Tibial nerve (tissue), 4 donors: Measurements from ENCODE around the gene TMEM178B. TPM values are rescaled to one million over a fixed set of nuclear protein-coding genes. Genes with fewer than 3 reads are reported as not detected.

Experiments used
- DNase-seq, 2 donors: peaks; one replicate each; pipeline ENCODE4 v3.0.0-alpha.2; 2019; ENCODE audit warnings: low spot score in 2 of 2
- H3K27ac ChIP-seq, 4 donors: fragments of 200-600 bp; sonication (generic) in 3 of 4; one replicate each; pipeline ENCODE4 v1.5.1; 2017 to 2019; ENCODE audit warnings: mild to moderate bottlenecking in 1 of 4
- H3K27me3 ChIP-seq, 2 donors: fragments of 200-600 bp; sonication (generic) in 1 of 2; one replicate each; pipeline versions ENCODE4 v1.5.1 to v1.6.0; 2017 to 2019
- H3K36me3 ChIP-seq, 3 donors: fragments of 200-600 bp; sonication (generic); one replicate each; pipeline ENCODE4 v1.5.1; 2018 to 2019
- H3K4me1 ChIP-seq, 4 donors: fragments of 200-600 bp; sonication (generic) in 3 of 4; one replicate each; pipeline ENCODE4 v1.5.1; 2017 to 2019
- H3K4me3 ChIP-seq, 4 donors: fragments of 200-600 bp; sonication (generic) in 3 of 4; one replicate each; pipeline ENCODE4 v1.5.1; 2017 to 2019; ENCODE audit warnings: mild to moderate bottlenecking in 1 of 4, moderate library complexity in 1 of 4
- H3K9me3 ChIP-seq, 4 donors: fragments of 200-600 bp; sonication (generic) in 3 of 4; one replicate each; pipeline ENCODE4 v1.5.1; 2017 to 2019
- CTCF ChIP-seq, 5 experiments: fragments of 200-600 bp in 3 of 5; fragments of 450-650 bp in 2 of 5; sonication (generic) in 3 of 5; IDR thresholded peaks; one replicate each; pipeline ENCODE4 v1.5.1; 2016 to 2019; ENCODE audit warnings: antibody characterized with exemption in 5 of 5, mild to moderate bottlenecking in 3 of 5, moderate library complexity in 2 of 5
- EP300 ChIP-seq, 2 donors: sonication (generic); formaldehyde crosslinking; IDR thresholded peaks; one replicate each; pipeline ENCODE4 v1.6.1; 2017; ENCODE audit warnings: antibody characterized with exemption in 2 of 2, mild to moderate bottlenecking in 1 of 2
- POLR2A ChIP-seq, 2 donors: fragments of 450-650 bp; IDR thresholded peaks; one replicate each; pipeline ENCODE4 v1.6.1; 2017; ENCODE audit warnings: antibody characterized with exemption in 2 of 2, mild to moderate bottlenecking in 2 of 2, moderate library complexity in 2 of 2
- WGBS, 2 donors: methylation state at CpG; one replicate each; pipeline ENCODE4 v1.1.5; 2018; 5-methylcytosine and 5-hydroxymethylcytosine counted together
- total RNA-seq, 4 donors: library from RNA; depleted of rRNA; stranded (reverse); fragments of >200 nt; gene quantifications; one replicate each; pipeline ENCODE4 v1.1.0, GENCODE V29; 2016

TMEM178B gene
- total RNA-seq, 4 donors from 2014 or later = 0.30 to 0.78 (median 0.53) TPM

DNA sequence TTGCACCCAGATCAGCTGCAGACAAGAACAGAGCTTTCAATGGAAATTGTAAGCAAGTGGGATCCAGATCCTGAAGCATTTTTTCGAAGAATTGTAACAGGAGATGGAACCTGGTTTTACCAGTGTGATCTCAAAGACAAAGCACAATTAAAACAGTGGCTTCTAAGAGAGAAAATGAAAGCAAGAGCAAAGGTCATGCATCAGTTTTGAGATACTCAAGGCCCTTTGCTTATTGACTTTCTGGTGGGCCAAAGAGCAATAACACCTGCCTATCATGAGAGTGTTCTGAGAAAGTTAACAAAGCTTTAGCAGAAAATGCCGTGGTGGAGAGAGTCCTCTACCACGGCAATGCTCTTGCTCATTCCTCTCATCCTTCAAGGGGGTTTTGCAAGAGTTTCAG lies 194.8 kb downstream of the TMEM178B start:
- no peak for TF ChIP-seq EP300 (IDR thresholded peaks at IDR 0.05)
- Histone ChIP-seq H3K4me3 (no peak overlapping the region), H3K36me3 (no peaks in the 10 kb centered on the region), H3K27me3 (no peaks in the 10 kb centered on the region), H3K9me3 (no peaks in the 10 kb centered on the region), H3K4me1 (no peaks in the 10 kb centered on the region), H3K27ac (no peak overlapping the region)
- 79 to 83% methylated on average over 3 of the region's 3 CpGs for WGBS, 2 donors
- DNase-seq = no peak

DNA sequence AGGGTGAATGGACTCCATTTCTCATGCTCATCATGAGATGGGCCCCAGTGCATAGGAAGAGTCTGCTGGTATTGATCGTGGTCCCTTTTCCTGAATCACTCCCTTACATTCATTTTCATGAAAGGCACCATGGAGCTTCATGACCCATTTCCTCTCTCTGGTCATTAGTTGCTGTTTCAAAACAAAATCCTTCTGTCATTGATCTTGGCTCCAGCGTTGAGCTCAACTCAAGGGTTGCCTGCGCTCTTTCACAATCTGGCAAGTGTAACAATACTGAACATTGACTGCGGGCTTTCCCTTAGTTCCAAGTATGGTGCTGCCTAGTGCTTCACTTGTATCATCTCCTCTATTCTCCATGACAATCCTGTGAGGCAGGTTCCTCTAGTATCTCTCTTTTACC lies 197.6 kb downstream of the TMEM178B start:
- no peak overlapping the region for H3K27ac ChIP-seq
- no peak for DNase-seq
- no peak overlapping the region for H3K4me3 ChIP-seq
- H3K9me3 ChIP-seq = no peaks in the 10 kb centered on the region
- 65 to 66% methylated on average over 4 of the region's 4 CpGs for WGBS, 2 donors
- H3K27me3 ChIP-seq = no peaks in the 10 kb centered on the region
- H3K36me3 ChIP-seq = no peaks in the 10 kb centered on the region
- TF ChIP-seq POLR2A (IDR thresholded peaks at IDR 0.05) (no peak), CTCF (IDR thresholded peaks at IDR 0.05) (no peak), EP300 (IDR thresholded peaks at IDR 0.05) (no peak)
- no peaks in the 10 kb centered on the region for H3K4me1 ChIP-seq

DNA sequence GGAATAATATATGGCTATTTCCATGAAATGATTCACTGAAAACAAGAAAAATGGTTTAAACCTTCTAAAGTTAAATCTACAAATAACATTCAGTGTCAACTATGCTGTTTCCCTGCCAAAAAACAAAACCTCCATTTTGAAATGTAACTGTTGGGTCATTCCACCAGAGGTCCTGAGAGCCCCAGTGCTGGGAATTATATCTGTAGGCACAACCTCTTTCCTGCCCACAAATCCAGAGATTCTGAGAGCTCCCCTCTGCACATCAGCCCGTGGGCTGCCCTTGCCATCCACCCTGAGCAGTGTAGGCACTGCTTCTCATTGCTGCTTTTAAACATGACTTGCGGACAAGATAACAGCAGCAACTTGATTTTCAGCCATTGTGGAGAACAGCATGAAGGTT lies 198.6 kb downstream of the TMEM178B start:
- Histone ChIP-seq H3K27me3 (no peaks in the 10 kb centered on the region), H3K36me3 (no peaks in the 10 kb centered on the region), H3K27ac (no peak overlapping the region), H3K4me1 (no peaks in the 10 kb centered on the region), H3K4me3 (no peak overlapping the region), H3K9me3 (no peaks in the 10 kb centered on the region)
- WGBS, 2 donors = 69 to 70% methylated on average over 2 of the region's 2 CpGs
- DNase-seq = no peak
- TF ChIP-seq CTCF (IDR thresholded peaks at IDR 0.05) (no peak), EP300 (IDR thresholded peaks at IDR 0.05) (no peak), POLR2A (IDR thresholded peaks at IDR 0.05) (no peak)

- 49 to 60% methylated on average over 2 of the region's 2 CpGs for WGBS, 2 donors
These were observed 201.5 kb downstream of the TMEM178B start for GRCh38 chr7:141275350-141275749.

GRCh38 chr7:141276031-141276430 lies 202.2 kb downstream of the TMEM178B start:
- Histone ChIP-seq H3K4me3 (no peak overlapping the region), H3K36me3 (no peaks in the 10 kb centered on the region), H3K4me1 (no peaks in the 10 kb centered on the region), H3K27ac (no peak overlapping the region), H3K9me3 (no peaks in the 10 kb centered on the region), H3K27me3 (no peaks in the 10 kb centered on the region)
- 80 to 92% methylated on average over 4 of the region's 4 CpGs for WGBS, 2 donors
- DNase-seq = no peak
- TF ChIP-seq CTCF (IDR thresholded peaks at IDR 0.05) (no peak), EP300 (IDR thresholded peaks at IDR 0.05) (no peak), POLR2A (IDR thresholded peaks at IDR 0.05) (no peak)

More at GRCh38 chr7:141275350-141275749, 201.5 kb downstream of the TMEM178B start:
- no peaks in the 10 kb centered on the region for H3K27me3 ChIP-seq
- DNase-seq = no peak
- TF ChIP-seq EP300 (IDR thresholded peaks at IDR 0.05) (no peak), POLR2A (IDR thresholded peaks at IDR 0.05) (no peak)
- no peaks in the 10 kb centered on the region for H3K9me3 ChIP-seq
- no peak overlapping the region for H3K4me3 ChIP-seq
- H3K27ac ChIP-seq = no peak overlapping the region
- H3K36me3 ChIP-seq = no peaks in the 10 kb centered on the region
- no peaks in the 10 kb centered on the region for H3K4me1 ChIP-seq

GRCh38 chr7:141280100-141280499 lies 206.2 kb downstream of the TMEM178B start:
- Histone ChIP-seq H3K27me3 (no peaks in the 10 kb centered on the region), H3K9me3 (no peaks in the 10 kb centered on the region), H3K4me3 (no peak overlapping the region), H3K27ac (no peak overlapping the region), H3K4me1 (no peaks in the 10 kb centered on the region), H3K36me3 (no peaks in the 10 kb centered on the region)
- 59 to 74% methylated on average over 3 of the region's 3 CpGs for WGBS, 2 donors
- TF ChIP-seq EP300 (IDR thresholded peaks at IDR 0.05) = no peak
- no peak for DNase-seq

GRCh38 chr7:141281311-141281710 lies 207.4 kb downstream of the TMEM178B start:
- no peak overlapping the region for H3K27ac ChIP-seq
- H3K27me3 ChIP-seq = no peaks in the 10 kb centered on the region
- H3K4me3 ChIP-seq = no peak overlapping the region
- no peak for TF ChIP-seq EP300 (IDR thresholded peaks at IDR 0.05)
- TF ChIP-seq CTCF (IDR thresholded peaks at IDR 0.05) = no peak
- no peak for TF ChIP-seq POLR2A (IDR thresholded peaks at IDR 0.05)
- no peaks in the 10 kb centered on the region for H3K36me3 ChIP-seq
- H3K4me1 ChIP-seq = no peaks in the 10 kb centered on the region
- WGBS, 2 donors = 80 to 84% methylated on average over 7 of the region's 7 CpGs
- no peak for DNase-seq
- H3K9me3 ChIP-seq = no peaks in the 10 kb centered on the region
